B cell (primary cell): ENCODE results near the gene HSD17B4. TPM values are rescaled to one million over a fixed set of nuclear protein-coding genes. Genes with fewer than 3 reads are reported as not detected.
"Not testable (repeated sequence)": the region's sequence is repeated elsewhere in the genome, so short reads cannot be mapped to it uniquely, and the experiment has no call there.

ENCODE experiments used
- ATAC-seq: fragments of 200-7000 bp; cut with Tn5 transposase; one replicate; pipeline ENCODE4 v1.10.0; 2021; ENCODE audit warnings: low read depth, mild to moderate bottlenecking, moderate number of reproducible peaks, moderate library complexity
- CTCF ChIA-PET: fragments of 350-600 bp; sonication (Branson Sonifier 250); formaldehyde crosslinking; loops from one replicate; lab custom pipeline; 2021; ENCODE audit warnings: antibody characterized with exemption, inconsistent platforms; lab: Charles Lee
- POLR2A ChIA-PET: fragments of 350-600 bp; sonication (Branson Sonifier 250); formaldehyde crosslinking; loops from one replicate; lab custom pipeline; 2021; ENCODE audit warnings: antibody characterized with exemption; lab: Charles Lee
- DNase-seq: peaks from one replicate; pipeline ENCODE4 v3.0.0; 2013
- H2AFZ ChIP-seq: 2 replicates; pipeline ENCODE4 v1.6.1; 2012; ENCODE audit warnings: mild to moderate bottlenecking, low read depth, low read length; ENCODE audit not compliant: insufficient read depth, poor library complexity, severe bottlenecking
- H3K27ac ChIP-seq, 2 donors: 1 replicate in 1 of 2; 2 replicates in 1 of 2; pipeline ENCODE4 v1.5.1; 2012 to 2013; ENCODE audit warnings: low read length in 2 of 2, mild to moderate bottlenecking in 2 of 2, moderate library complexity in 1 of 2
- H3K27me3 ChIP-seq, 4 experiments: fragments of 200-600 bp in 1 of 4; sonication (generic) in 1 of 4; replicated peaks in 1 of 4; 1 replicate in 2 of 4; 2 replicates in 2 of 4; pipeline versions ENCODE4 v1.6.1 to v1.7.0; 2013 to 2016; ENCODE audit warnings: low read length in 3 of 4, mild to moderate bottlenecking in 2 of 4, mixed read lengths in 1 of 4, moderate library complexity in 1 of 4; ENCODE audit not compliant: insufficient read depth in 4 of 4, control insufficient read depth in 3 of 4; ENCODE audit errors: control extremely low read depth in 1 of 4
- H3K36me3 ChIP-seq, 2 experiments: replicated peaks in 1 of 2; 1 replicate in 1 of 2; 2 replicates in 1 of 2; pipeline versions ENCODE4 v1.6.1 to v1.7.1; 2013; ENCODE audit warnings: low read length in 1 of 2; ENCODE audit not compliant: insufficient read depth in 2 of 2, control insufficient read depth in 1 of 2; ENCODE audit errors: control extremely low read depth in 1 of 2, extremely low read depth in 1 of 2
- H3K4me1 ChIP-seq, 2 donors: fragments of 200-600 bp in 1 of 2; sonication (generic) in 1 of 2; 1 replicate in 1 of 2; 2 replicates in 1 of 2; pipeline versions ENCODE4 v1.5.1 to v1.6.1; 2013 to 2017; ENCODE audit warnings: low read length in 2 of 2; ENCODE audit not compliant: control insufficient read depth in 2 of 2, insufficient read depth in 2 of 2
- H3K4me2 ChIP-seq: replicated peaks from 2 replicates; pipeline ENCODE3; 2012; ENCODE audit warnings: mild to moderate bottlenecking, low read depth, low read length; ENCODE audit not compliant: poor library complexity, severe bottlenecking
- H3K4me3 ChIP-seq, 5 experiments: fragments of 200-600 bp in 1 of 5; sonication (generic) in 1 of 5; 1 replicate in 3 of 5; 2 replicates in 2 of 5; pipeline versions ENCODE4 v1.5.1 to v1.7.0; 2011 to 2016; ENCODE audit warnings: low read length in 4 of 5, mild to moderate bottlenecking in 4 of 5, low read depth in 2 of 5, control low read depth in 1 of 5, moderate library complexity in 1 of 5; ENCODE audit not compliant: insufficient read depth in 1 of 5; ENCODE audit errors: control extremely low read depth in 1 of 5, extremely low read depth in 1 of 5
- H3K79me2 ChIP-seq: fragments of 200-600 bp; sonication (generic); one replicate; pipeline ENCODE4 v1.6.0; 2016; ENCODE audit warnings: low read length; ENCODE audit not compliant: control insufficient read depth, insufficient read depth
- H3K9ac ChIP-seq: fragments of 200-600 bp; sonication (generic); 2 replicates; pipeline ENCODE4 v1.6.1; 2017; ENCODE audit warnings: mild to moderate bottlenecking, low read length, moderate library complexity
- H3K9me3 ChIP-seq, 3 donors: one replicate each; pipeline versions ENCODE4 v1.6.1 to v1.7.1; 2013; ENCODE audit warnings: low read length in 2 of 3; ENCODE audit not compliant: control insufficient read depth in 2 of 3, insufficient read depth in 1 of 3; ENCODE audit errors: control extremely low read depth in 1 of 3
- H4K20me1 ChIP-seq: 2 replicates; pipeline ENCODE4 v1.6.0; 2012; ENCODE audit warnings: mild to moderate bottlenecking, low read length; ENCODE audit not compliant: insufficient read depth, control insufficient read depth, poor library complexity, severe bottlenecking
- H3K27ac Mint-ChIP-seq: one replicate; pipeline ENCODE4 v1.8.0; 2021; ENCODE audit warnings: mixed read lengths
- H3K27me3 Mint-ChIP-seq: one replicate; pipeline ENCODE4 v1.8.0; 2021; ENCODE audit warnings: mixed read lengths
- H3K4me1 Mint-ChIP-seq: one replicate; pipeline ENCODE4 v1.8.0; 2021; ENCODE audit warnings: mixed read lengths
- H3K4me3 Mint-ChIP-seq: one replicate; pipeline ENCODE4 v1.8.0; 2021; ENCODE audit warnings: mixed read lengths
- H3K9me3 Mint-ChIP-seq: one replicate; pipeline ENCODE4 v1.8.0; 2022; ENCODE audit warnings: mixed read lengths; ENCODE audit not compliant: insufficient read depth
- WGBS: methylation state at CpG from one replicate; pipeline ENCODE4 v1.1.5; 2013; ENCODE audit warnings: missing lambda C conversion rate; ENCODE audit not compliant: insufficient coverage; 5-methylcytosine and 5-hydroxymethylcytosine counted together
- intact Hi-C: fragments of 100-400 bp; cut with micrococcal nuclease; formaldehyde crosslinking; loops from one replicate; pipeline ENCODE4 v1.10.0; 2022
- polyA plus RNA-seq: library from polyadenylated mRNA; depleted of rRNA; stranded (reverse); fragments of >200 nt; gene quantifications from 2 replicates; pipeline ENCODE4 v1.2.3, GENCODE V29; 2012
- total RNA-seq, 2 donors: library from RNA; stranded (reverse); fragments of 120-200 nt in 1 of 2; gene quantifications; 1 replicate in 1 of 2; 2 replicates in 1 of 2; pipeline versions ENCODE4 v1.2.3 to v1.2.4, GENCODE V29; 2013 to 2022

HSD17B4 gene
- total and polyA plus RNA-seq, 2 donors (not counting 1 experiment from before 2014, with no cell fraction given): 114 to 125 TPM

DNA sequence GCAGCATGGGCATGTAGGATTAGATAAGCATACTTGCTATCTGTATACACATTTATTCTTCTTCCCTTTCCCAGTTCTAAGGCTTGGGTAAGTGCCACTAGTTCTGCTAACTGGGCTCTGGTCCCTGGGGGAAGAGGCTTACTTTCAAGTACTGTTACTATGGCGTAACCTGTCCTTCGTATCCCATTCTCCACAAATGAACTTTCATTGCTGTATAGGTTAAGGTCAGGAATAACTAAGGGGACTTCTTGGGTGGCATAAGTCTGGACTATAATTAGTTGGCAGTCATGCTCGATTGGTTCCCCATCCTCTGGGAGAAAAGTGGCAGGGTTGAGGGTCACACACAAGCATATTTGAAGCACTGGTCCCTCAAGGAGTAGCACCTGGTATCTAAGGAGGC, 23.7 kb upstream of the HSD17B4 start:
- H3K4me3 ChIP-seq, POLR2A ChIA-PET, H3K27ac Mint-ChIP-seq, H3K9me3 ChIP-seq, DNase-seq, H3K79me2 ChIP-seq, H3K9ac ChIP-seq, intact Hi-C loops, H3K36me3 ChIP-seq, H3K27me3 Mint-ChIP-seq, CTCF ChIA-PET, H3K27me3 ChIP-seq, H4K20me1 ChIP-seq, ATAC-seq, H3K9me3 Mint-ChIP-seq, H3K4me3 Mint-ChIP-seq, H3K4me2 ChIP-seq, H3K27ac ChIP-seq: not testable (repeated sequence)
- peaks cover 33% of the 10 kb centered on the region for H3K4me1 Mint-ChIP-seq
- Histone ChIP-seq H3K4me1 (peaks cover 19 to 24% of the 10 kb centered on the region in 2 donors), H2AFZ (peak overlapping the region; percentile 3)
- WGBS: 86% methylated on average over 1 of the region's 3 CpGs

DNA sequence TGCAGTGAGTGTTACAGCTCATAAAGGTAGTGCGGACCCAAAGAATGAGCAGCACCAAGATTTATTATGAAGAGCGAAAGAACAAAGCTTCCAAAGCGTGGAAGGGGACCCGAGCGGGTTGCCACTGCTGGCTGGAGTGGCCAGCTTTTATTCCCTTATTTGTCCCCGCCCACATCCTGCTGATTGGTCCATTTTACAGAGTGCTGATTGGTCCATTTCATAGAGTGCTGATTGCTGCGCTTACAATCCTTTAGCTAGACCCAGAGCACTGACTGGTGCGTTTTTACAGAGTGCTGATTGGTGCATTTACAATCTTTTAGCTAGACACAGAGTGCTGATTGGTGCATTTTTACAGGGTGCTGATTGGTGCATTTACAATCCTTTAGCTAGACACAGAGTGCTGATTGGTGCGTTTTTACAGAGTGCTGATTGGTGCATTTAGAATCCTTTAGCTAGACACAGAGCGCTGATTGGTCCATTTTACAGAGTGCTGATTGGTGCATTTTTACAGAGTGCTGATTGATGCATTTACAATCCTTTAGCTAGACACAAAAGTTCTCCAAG, 19.5 kb upstream of the HSD17B4 start:
- H3K4me3 ChIP-seq, H3K27me3 ChIP-seq, DNase-seq, H3K9ac ChIP-seq, H3K4me2 ChIP-seq, intact Hi-C loops, H2AFZ ChIP-seq, H3K27me3 Mint-ChIP-seq, H3K9me3 Mint-ChIP-seq, H3K27ac ChIP-seq, H3K4me3 Mint-ChIP-seq, H3K36me3 ChIP-seq, H4K20me1 ChIP-seq, ATAC-seq, H3K79me2 ChIP-seq, H3K27ac Mint-ChIP-seq: not testable (repeated sequence)
- Histone ChIP-seq H3K4me1 (peaks cover 20 to 22% of the 10 kb centered on the region in 2 donors), H3K9me3 (peaks cover 0 to 12% (median 4%) of the 10 kb centered on the region in 3 donors)
- H3K4me1 Mint-ChIP-seq: peaks cover 29% of the 10 kb centered on the region
- POLR2A ChIA-PET: interaction anchor here (0.6 kb wide), 1 partner anchor 390 kb away, joined by 3 read pairs; no protein-coding TSS in a partner anchor
- WGBS: 98% methylated on average over 8 of the region's 10 CpGs
- CTCF ChIA-PET: interaction anchor here (0.7 to 4.4 kb wide), 3 partner anchors 9 to 445 kb away, joined by 3 to 65 read pairs (median 5); partner anchors contain the start of gene DTWD2
